Measurements from ENCODE around the gene SLC17A3.
A peak's percentile ranks its signal among the peaks of the same experiment; 100 is the strongest.

The SLC17A3 gene

DNA sequence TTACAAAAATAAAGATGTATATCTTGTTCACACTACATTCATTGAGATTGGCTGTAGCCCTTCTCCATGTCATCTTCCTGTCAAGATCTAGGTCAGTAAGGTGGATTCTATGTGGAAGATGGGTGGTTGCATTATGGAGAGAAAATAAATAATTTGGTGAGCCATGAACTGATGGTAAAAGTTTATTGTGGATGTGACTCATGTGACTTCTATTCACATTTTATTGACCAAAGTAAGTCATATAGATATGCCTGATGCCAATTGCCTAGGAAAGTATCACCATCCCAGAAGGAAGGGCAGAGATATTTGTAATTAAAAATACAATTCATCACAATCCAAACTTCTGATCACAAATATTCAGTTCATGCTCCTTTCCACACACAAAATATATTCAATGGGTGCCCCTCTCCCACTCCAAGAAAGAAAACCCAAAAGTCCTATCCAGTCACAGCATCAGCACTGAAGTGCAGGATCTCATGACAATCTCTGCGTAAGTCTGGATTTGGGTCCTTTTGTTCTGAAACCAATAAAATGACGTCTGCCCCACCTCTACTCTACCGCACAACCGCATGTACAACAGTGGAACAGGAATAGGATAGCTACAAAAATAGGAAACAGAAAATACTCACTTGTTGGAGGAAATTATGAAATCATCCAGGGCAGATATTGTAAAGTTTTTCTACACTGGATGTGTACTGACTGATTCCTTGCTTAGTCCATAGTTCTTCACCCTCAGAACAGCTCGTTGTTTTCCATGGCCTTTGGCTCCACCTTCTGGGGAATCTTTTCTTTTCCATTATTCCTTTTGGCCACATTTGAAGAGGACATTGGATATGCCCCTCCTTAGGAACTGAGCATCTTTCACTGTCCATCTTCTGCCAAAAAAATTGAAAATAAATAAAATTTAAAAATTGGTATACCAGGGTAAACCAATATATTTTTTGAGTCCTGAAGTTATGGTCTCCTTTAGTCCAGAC lies 16.1 kb upstream of the SLC17A3 start:
- no peaks in the 10 kb centered on the region for H3K36me3 ChIP-seq (ENCODE audit: control insufficient read depth, insufficient read depth, low read length)
- H3K27ac ChIP-seq (ENCODE audit: insufficient read depth, low read length, poor library complexity, severe bottlenecking): no peak overlapping the region
- no peaks in the 10 kb centered on the region for H3K27me3 ChIP-seq (replicated peaks; ENCODE audit: control insufficient read depth, insufficient read depth, low read length, poor library complexity, severe bottlenecking)
- H3K4me3 ChIP-seq (ENCODE audit: insufficient read depth, low read depth, low read length, poor library complexity, severe bottlenecking): no peak overlapping the region
- no peaks in the 10 kb centered on the region for H3K9me3 ChIP-seq (ENCODE audit: control insufficient read depth, low read length)
- no peak for DNase-seq
- no peaks in the 10 kb centered on the region for H3K4me1 ChIP-seq (ENCODE audit: control insufficient read depth, insufficient read depth, low read length, poor library complexity, severe bottlenecking)

DNA sequence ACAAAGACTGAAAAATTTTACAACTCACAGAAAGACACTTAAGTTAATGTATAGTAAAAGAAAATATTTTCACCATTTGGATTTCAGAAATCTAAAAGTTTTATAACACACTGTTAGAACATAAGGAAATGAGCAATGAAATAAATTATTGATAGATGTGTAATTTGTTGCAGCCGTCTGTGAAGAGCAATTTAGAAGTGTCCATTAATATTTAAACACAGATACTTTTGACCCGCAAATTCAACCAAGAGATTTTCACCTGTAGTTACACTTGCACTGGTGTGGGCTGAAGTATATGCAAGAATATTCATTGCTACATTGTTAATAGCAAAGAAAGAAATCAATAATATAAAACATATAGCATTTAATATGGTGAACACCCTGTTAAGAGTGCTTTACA lies 14.6 kb upstream of the SLC17A3 start:
- DNase-seq: no peak
- Histone ChIP-seq H3K9me3 (ENCODE audit: control insufficient read depth, low read length) (no peaks in the 10 kb centered on the region), H3K4me1 (ENCODE audit: control insufficient read depth, insufficient read depth, low read length, poor library complexity, severe bottlenecking) (no peaks in the 10 kb centered on the region), H3K4me3 (ENCODE audit: insufficient read depth, low read depth, low read length, poor library complexity, severe bottlenecking) (no peak overlapping the region), H3K27me3 (replicated peaks; ENCODE audit: control insufficient read depth, insufficient read depth, low read length, poor library complexity, severe bottlenecking) (no peaks in the 10 kb centered on the region), H3K27ac (ENCODE audit: insufficient read depth, low read length, poor library complexity, severe bottlenecking) (no peak overlapping the region), H3K36me3 (ENCODE audit: control insufficient read depth, insufficient read depth, low read length) (no peaks in the 10 kb centered on the region)

DNA sequence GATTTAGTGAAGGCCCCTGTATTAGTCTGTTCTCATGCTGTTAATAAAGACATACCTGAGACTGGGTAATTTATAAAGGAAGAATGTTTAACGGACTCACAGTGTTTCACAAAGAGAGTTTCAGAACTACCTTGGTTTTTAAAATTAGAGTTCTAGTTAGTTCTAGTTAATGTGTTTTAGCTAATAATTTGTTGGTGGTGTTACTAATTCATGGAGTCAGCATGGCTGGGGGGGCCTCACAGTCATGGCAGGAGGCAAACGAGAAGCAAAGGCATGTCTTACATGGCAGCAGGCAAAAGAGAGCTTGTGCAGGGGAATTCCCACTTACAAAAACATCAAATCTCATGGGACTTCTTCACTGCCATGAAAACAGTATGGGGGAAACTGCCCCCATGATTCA lies 12.0 kb upstream of the SLC17A3 start:
- no peaks in the 10 kb centered on the region for H3K27me3 ChIP-seq (replicated peaks; ENCODE audit: control insufficient read depth, insufficient read depth, low read length, poor library complexity, severe bottlenecking)
- no peaks in the 10 kb centered on the region for H3K9me3 ChIP-seq (ENCODE audit: control insufficient read depth, low read length)
- H3K36me3 ChIP-seq (ENCODE audit: control insufficient read depth, insufficient read depth, low read length): no peaks in the 10 kb centered on the region
- no peak overlapping the region for H3K27ac ChIP-seq (ENCODE audit: insufficient read depth, low read length, poor library complexity, severe bottlenecking)
- DNase-seq: no peak
- no peaks in the 10 kb centered on the region for H3K4me1 ChIP-seq (ENCODE audit: control insufficient read depth, insufficient read depth, low read length, poor library complexity, severe bottlenecking)
- H3K4me3 ChIP-seq (ENCODE audit: insufficient read depth, low read depth, low read length, poor library complexity, severe bottlenecking): no peak overlapping the region

DNA sequence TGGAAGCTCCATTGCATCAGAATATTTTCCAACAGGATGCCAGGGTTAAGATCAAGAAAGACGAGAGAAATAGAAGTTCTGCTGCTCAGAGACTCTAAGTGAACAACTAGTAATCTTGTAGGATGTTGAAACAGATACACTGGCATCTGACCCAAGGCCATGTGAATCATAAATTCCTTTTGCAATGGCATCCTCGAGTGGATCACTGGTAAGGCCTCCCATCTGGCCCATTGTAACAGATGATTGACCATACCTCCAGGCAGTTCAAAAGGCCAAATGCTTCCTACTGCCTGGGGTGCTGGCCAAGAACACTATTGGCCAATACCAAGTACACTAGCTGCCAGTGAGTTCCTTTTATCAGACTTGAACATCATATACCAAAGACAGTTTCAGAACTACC lies 9.9 kb upstream of the SLC17A3 start:
- no peak for DNase-seq
- no peaks in the 10 kb centered on the region for H3K9me3 ChIP-seq (ENCODE audit: control insufficient read depth, low read length)
- no peaks in the 10 kb centered on the region for H3K27me3 ChIP-seq (replicated peaks; ENCODE audit: control insufficient read depth, insufficient read depth, low read length, poor library complexity, severe bottlenecking)
- H3K4me1 ChIP-seq (ENCODE audit: control insufficient read depth, insufficient read depth, low read length, poor library complexity, severe bottlenecking): no peaks in the 10 kb centered on the region
- H3K27ac ChIP-seq (ENCODE audit: insufficient read depth, low read length, poor library complexity, severe bottlenecking): no peak overlapping the region
- H3K4me3 ChIP-seq (ENCODE audit: insufficient read depth, low read depth, low read length, poor library complexity, severe bottlenecking): no peak overlapping the region
- H3K36me3 ChIP-seq (ENCODE audit: control insufficient read depth, insufficient read depth, low read length): no peaks in the 10 kb centered on the region

- no peaks in the 10 kb centered on the region for H3K27me3 ChIP-seq (replicated peaks; ENCODE audit: control insufficient read depth, insufficient read depth, low read length, poor library complexity, severe bottlenecking)
- no peaks in the 10 kb centered on the region for H3K4me1 ChIP-seq (ENCODE audit: control insufficient read depth, insufficient read depth, low read length, poor library complexity, severe bottlenecking)
- H3K27ac ChIP-seq (ENCODE audit: insufficient read depth, low read length, poor library complexity, severe bottlenecking): no peak overlapping the region
- DNase-seq: no peak
- H3K9me3 ChIP-seq (ENCODE audit: control insufficient read depth, low read length): no peaks in the 10 kb centered on the region
- H3K36me3 ChIP-seq (ENCODE audit: control insufficient read depth, insufficient read depth, low read length): no peaks in the 10 kb centered on the region
- no peak overlapping the region for H3K4me3 ChIP-seq (ENCODE audit: insufficient read depth, low read depth, low read length, poor library complexity, severe bottlenecking)
These were observed 9.5 kb upstream of the SLC17A3 start for GRCh38 chr6:25883536-25883935.

GRCh38 chr6:25882051-25882496 lies 8.0 kb upstream of the SLC17A3 start:
- no peaks in the 10 kb centered on the region for H3K4me1 ChIP-seq (ENCODE audit: control insufficient read depth, insufficient read depth, low read length, poor library complexity, severe bottlenecking)
- H3K36me3 ChIP-seq (ENCODE audit: control insufficient read depth, insufficient read depth, low read length): no peaks in the 10 kb centered on the region
- H3K9me3 ChIP-seq (ENCODE audit: control insufficient read depth, low read length): no peaks in the 10 kb centered on the region
- DNase-seq: peak in 2 of 3 donors; percentile 18 to 31
- no peaks in the 10 kb centered on the region for H3K27me3 ChIP-seq (replicated peaks; ENCODE audit: control insufficient read depth, insufficient read depth, low read length, poor library complexity, severe bottlenecking)
- H3K4me3 ChIP-seq (ENCODE audit: insufficient read depth, low read depth, low read length, poor library complexity, severe bottlenecking): peak overlapping the region; percentile 50
- H3K27ac ChIP-seq (ENCODE audit: insufficient read depth, low read length, poor library complexity, severe bottlenecking): peak overlapping the region; percentile 24

DNA sequence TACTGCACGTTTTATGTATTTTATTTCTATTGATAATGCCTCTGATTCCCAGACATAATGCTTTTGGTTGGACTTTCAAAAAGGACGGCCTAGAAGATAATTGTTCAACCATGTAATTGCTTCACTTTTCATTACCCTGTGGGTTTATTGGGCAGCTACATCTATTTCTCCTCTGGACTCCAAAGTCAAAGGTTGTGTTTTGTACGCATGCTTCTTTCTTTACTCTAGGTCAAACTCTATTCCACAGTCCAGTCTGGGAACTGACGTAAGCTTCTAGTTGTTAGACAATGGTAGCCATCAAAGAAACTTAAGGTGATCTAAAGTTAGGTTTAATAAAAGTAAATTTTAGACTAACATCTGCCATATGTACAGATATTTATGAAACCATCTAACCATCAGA lies 6.6 kb upstream of the SLC17A3 start:
- Histone ChIP-seq H3K27me3 (replicated peaks; ENCODE audit: control insufficient read depth, insufficient read depth, low read length, poor library complexity, severe bottlenecking) (no peaks in the 10 kb centered on the region), H3K4me1 (ENCODE audit: control insufficient read depth, insufficient read depth, low read length, poor library complexity, severe bottlenecking) (no peaks in the 10 kb centered on the region)

DNA sequence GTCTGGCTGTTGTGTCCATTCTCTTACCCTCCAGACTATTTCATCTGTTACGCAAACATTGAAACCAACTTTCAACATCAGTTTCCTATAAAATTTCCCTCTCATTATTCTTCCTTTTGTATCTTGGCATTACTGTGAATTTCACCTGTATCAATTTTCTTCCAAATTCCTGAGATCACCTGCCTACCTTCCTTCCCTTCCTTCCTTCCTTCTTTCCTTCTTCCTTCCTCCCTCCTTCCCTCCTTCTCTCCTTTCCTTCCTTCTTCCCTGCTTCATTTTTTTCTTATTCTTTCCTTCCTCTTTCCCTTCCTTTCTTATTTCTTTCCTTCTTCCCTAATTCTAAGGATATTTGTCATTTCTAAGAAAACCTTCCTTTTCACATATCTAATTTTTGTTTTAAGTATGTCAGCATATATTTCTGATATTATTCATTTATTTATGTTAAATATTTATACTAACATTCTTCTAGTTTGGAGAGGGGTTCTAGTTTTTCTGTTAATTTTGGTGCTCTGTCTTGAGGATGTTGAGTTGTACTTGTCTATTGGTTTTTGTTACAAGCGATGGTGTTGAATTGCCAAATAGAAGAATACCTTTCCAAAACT lies 4.8 kb upstream of the SLC17A3 start:
- no peak overlapping the region for H3K27ac ChIP-seq (ENCODE audit: insufficient read depth, low read length, poor library complexity, severe bottlenecking)

More for the DNA sequence above, 6.6 kb upstream of the SLC17A3 start:
- Histone ChIP-seq H3K4me3 (ENCODE audit: insufficient read depth, low read depth, low read length, poor library complexity, severe bottlenecking) (no peak overlapping the region), H3K9me3 (ENCODE audit: control insufficient read depth, low read length) (no peaks in the 10 kb centered on the region), H3K27ac (ENCODE audit: insufficient read depth, low read length, poor library complexity, severe bottlenecking) (no peak overlapping the region), H3K36me3 (ENCODE audit: control insufficient read depth, insufficient read depth, low read length) (no peaks in the 10 kb centered on the region)
- no peak for DNase-seq

DNA sequence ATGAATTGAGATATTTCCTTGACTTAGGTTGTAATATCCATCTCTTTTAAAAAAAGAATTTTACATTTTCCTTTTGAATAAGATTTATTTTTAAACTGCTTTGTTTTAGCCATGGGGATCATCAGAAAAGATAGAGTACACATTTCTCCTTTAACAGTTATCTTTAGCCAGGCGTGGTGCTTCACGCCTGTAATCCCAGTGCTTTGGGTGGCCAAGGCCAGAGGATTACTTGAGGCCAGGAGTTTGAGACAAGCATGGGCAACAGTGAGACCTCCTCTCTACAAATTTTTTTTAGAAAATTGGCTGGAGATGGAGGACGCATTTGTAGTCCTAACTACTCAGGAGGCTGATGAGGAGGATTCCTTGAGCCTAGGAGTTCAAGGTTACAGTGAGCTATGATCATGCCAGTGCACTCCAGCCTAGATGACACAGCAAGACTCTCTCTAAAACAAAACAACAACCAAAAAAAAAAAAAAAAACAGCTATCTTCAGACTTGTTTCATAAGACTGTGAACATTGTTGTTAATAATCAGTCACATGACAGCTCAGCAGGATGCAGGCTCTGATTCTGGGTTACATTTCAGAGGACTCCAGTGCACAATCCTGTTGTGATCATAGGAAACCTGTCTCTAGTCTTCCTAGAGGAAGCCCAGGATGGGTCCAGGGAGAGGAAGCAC lies 2.0 kb upstream of the SLC17A3 start:
- H3K9me3 ChIP-seq (ENCODE audit: control insufficient read depth, low read length): no peaks in the 10 kb centered on the region
- no peak overlapping the region for H3K4me3 ChIP-seq (ENCODE audit: insufficient read depth, low read depth, low read length, poor library complexity, severe bottlenecking)
- no peak overlapping the region for H3K27ac ChIP-seq (ENCODE audit: insufficient read depth, low read length, poor library complexity, severe bottlenecking)
- H3K4me1 ChIP-seq (ENCODE audit: control insufficient read depth, insufficient read depth, low read length, poor library complexity, severe bottlenecking): peaks cover 24% of the 10 kb centered on the region
- no peak for DNase-seq
- H3K27me3 ChIP-seq (replicated peaks; ENCODE audit: control insufficient read depth, insufficient read depth, low read length, poor library complexity, severe bottlenecking): no peaks in the 10 kb centered on the region
- H3K36me3 ChIP-seq (ENCODE audit: control insufficient read depth, insufficient read depth, low read length): no peaks in the 10 kb centered on the region

More for the DNA sequence above, 4.8 kb upstream of the SLC17A3 start:
- Histone ChIP-seq H3K4me3 (ENCODE audit: insufficient read depth, low read depth, low read length, poor library complexity, severe bottlenecking) (no peak overlapping the region), H3K36me3 (ENCODE audit: control insufficient read depth, insufficient read depth, low read length) (no peaks in the 10 kb centered on the region), H3K4me1 (ENCODE audit: control insufficient read depth, insufficient read depth, low read length, poor library complexity, severe bottlenecking) (peaks cover 11% of the 10 kb centered on the region), H3K27me3 (replicated peaks; ENCODE audit: control insufficient read depth, insufficient read depth, low read length, poor library complexity, severe bottlenecking) (no peaks in the 10 kb centered on the region), H3K9me3 (ENCODE audit: control insufficient read depth, low read length) (no peaks in the 10 kb centered on the region)
- no peak for DNase-seq

GRCh38 chr6:25875563-25875905 lies 1.5 kb upstream of the SLC17A3 start:
- Histone ChIP-seq H3K9me3 (ENCODE audit: control insufficient read depth, low read length) (no peaks in the 10 kb centered on the region), H3K4me3 (ENCODE audit: insufficient read depth, low read depth, low read length, poor library complexity, severe bottlenecking) (no peak overlapping the region), H3K27ac (ENCODE audit: insufficient read depth, low read length, poor library complexity, severe bottlenecking) (no peak overlapping the region), H3K36me3 (ENCODE audit: control insufficient read depth, insufficient read depth, low read length) (no peaks in the 10 kb centered on the region), H3K4me1 (ENCODE audit: control insufficient read depth, insufficient read depth, low read length, poor library complexity, severe bottlenecking) (peaks cover 24% of the 10 kb centered on the region), H3K27me3 (replicated peaks; ENCODE audit: control insufficient read depth, insufficient read depth, low read length, poor library complexity, severe bottlenecking) (no peaks in the 10 kb centered on the region)
- no peak for DNase-seq
